ENCODE measurements around the gene TENT5C. TPM values are rescaled to one million over a fixed set of nuclear protein-coding genes. Genes with fewer than 3 reads are reported as not detected.

Gene TENT5C
- total and polyA plus RNA-seq, 2 of the 8 experiments (the other 6 are each of a cell fraction or from before 2014, with no cell fraction given): 0.38 to 0.99 TPM

DNA sequence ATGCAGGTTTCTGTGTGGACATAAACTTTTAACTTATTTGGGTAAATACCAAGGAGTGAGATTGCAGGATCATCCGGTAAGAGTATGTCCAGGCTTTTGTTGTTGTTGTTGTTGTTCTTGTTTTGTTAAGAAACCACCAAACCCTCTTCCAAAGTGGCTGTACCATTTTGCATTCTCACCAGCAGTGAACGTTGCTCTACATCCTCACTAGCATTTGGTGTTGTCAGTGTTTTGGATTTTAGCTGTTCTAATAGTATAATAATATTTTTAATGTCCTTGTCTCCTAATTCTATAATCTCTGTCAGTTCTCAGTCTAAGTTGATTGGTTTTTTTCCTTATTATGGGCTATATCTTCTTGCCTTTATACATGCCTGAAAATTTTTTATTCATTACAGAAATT lies 37.8 kb downstream of the TENT5C start:
- no peaks in the 10 kb centered on the region for H3K79me2 ChIP-seq (ENCODE audit: control insufficient read depth in 1 of 2, insufficient read depth in 2 of 2, low read length in 2 of 2)
- no peak overlapping the region for H3K56ac ChIP-seq (replicated peaks; ENCODE audit: insufficient read length, low read depth, low read length)
- no peaks in the 10 kb centered on the region for H3K79me1 ChIP-seq (ENCODE audit: low read depth, low read length)
- no peak overlapping the region for H2BK15ac ChIP-seq (ENCODE audit: low read length)
- H2BK12ac ChIP-seq (ENCODE audit: low read depth, low read length): no peak overlapping the region
- no peak overlapping the region for H3K9ac ChIP-seq (replicated peaks in 1 of 4; ENCODE audit: extremely low read depth in 1 of 4, low read depth in 3 of 4, low read length in 3 of 4)
- POLR2A ChIA-PET (ENCODE audit: partially characterized antibody): no interaction called here
- no peak overlapping the region for H3K4ac ChIP-seq (replicated peaks; ENCODE audit: insufficient read length, low read depth, low read length)
- DNase-seq (ENCODE audit: low read depth in 1 of 2, low spot score in 2 of 2) (no peak), FAIRE-seq (no peak)
- H3K36me3 ChIP-seq (ENCODE audit: control insufficient read depth in 2 of 4, insufficient read depth in 4 of 4, low read length in 3 of 4): no peaks in the 10 kb centered on the region
- no peak overlapping the region for H3K14ac ChIP-seq (ENCODE audit: insufficient read length)
- WGBS, 2 experiments (ENCODE audit: extremely low coverage in 1 of 2, insufficient coverage in 1 of 2, insufficient read length in 1 of 2, insufficient replicate concordance in 2 of 2, low coverage in 1 of 2, low lambda C conversion rate in 2 of 2, missing lambda C conversion rate in 1 of 2): 86% methylated on average over 2 of the region's 2 CpGs; no CpG with 5 or more reads in 1 of the 2 experiments
- no peak overlapping the region for H2AFZ ChIP-seq (ENCODE audit: low read length)
- H3K23ac ChIP-seq (ENCODE audit: insufficient read length): no peak overlapping the region
- no peak overlapping the region for H4K91ac ChIP-seq (replicated peaks; ENCODE audit: insufficient read length, low read length)
- H3K23me2 ChIP-seq (ENCODE audit: low read depth, low read length): no peaks in the 10 kb centered on the region
- H2AK5ac ChIP-seq (ENCODE audit: low read depth, low read length): no peak overlapping the region
- H4K20me1 ChIP-seq (replicated peaks in 1 of 2; ENCODE audit: control insufficient read depth in 1 of 2, insufficient read depth in 2 of 2, low read length in 2 of 2): no peaks in the 10 kb centered on the region
- no peak overlapping the region for H4K8ac ChIP-seq (ENCODE audit: extremely low read depth, insufficient read depth, low read length)
- no peak overlapping the region for H2BK20ac ChIP-seq (ENCODE audit: low read length)
- no peak overlapping the region for H3K18ac ChIP-seq (ENCODE audit: extremely low read depth, low read length)
- no peaks in the 10 kb centered on the region for H3K27me3 ChIP-seq (replicated peaks in 1 of 4; ENCODE audit: control insufficient read depth in 3 of 4, extremely low read depth in 1 of 4, insufficient read depth in 3 of 4, low read length in 3 of 4)
- H3K9me3 ChIP-seq (ENCODE audit: insufficient read depth in 2 of 2, low read depth in 1 of 2, low read length in 1 of 2): no peaks in the 10 kb centered on the region
- H3K27ac ChIP-seq (ENCODE audit: low read depth, low read length): no peak overlapping the region
- no peak overlapping the region for H2BK120ac ChIP-seq (replicated peaks; ENCODE audit: low read depth, low read length)
- no peaks in the 10 kb centered on the region for H3K4me1 ChIP-seq (replicated peaks in 1 of 4; ENCODE audit: control insufficient read depth in 3 of 4, insufficient read depth in 4 of 4, low read length in 3 of 4)
- H3K4me2 ChIP-seq (ENCODE audit: insufficient read depth in 1 of 2, low read depth in 2 of 2, low read length in 2 of 2): no peak overlapping the region
- CTCF ChIA-PET (ENCODE audit: partially characterized antibody): interaction anchor here (1.2 to 2.3 kb wide), 5 partner anchors 10 to 110 kb away, joined by 3 to 7 read pairs (median 4); no protein-coding TSS in a partner anchor
- H4K5ac ChIP-seq (ENCODE audit: insufficient read length, low read depth, low read length): no peak overlapping the region
- H3K4me3 ChIP-seq (ENCODE audit: extremely low read depth in 1 of 4, insufficient read depth in 2 of 4, low read depth in 3 of 4, low read length in 4 of 4): no peak overlapping the region
- H2BK5ac ChIP-seq (ENCODE audit: low read depth, low read length): no peak overlapping the region
- no peak for TF ChIP-seq SP4 (IDR thresholded peaks at IDR 0.05; ENCODE audit: low read length)
- TF ChIP-seq RNF2 (IDR thresholded peaks at IDR 0.05; ENCODE audit: borderline replicate concordance, low read depth, low read length, missing control alignments, poor library complexity, severe bottlenecking): no peak
- TF ChIP-seq JUND (IDR thresholded peaks at IDR 0.05; ENCODE audit: low read length): no peak
- no peak for TF ChIP-seq SP1 (IDR thresholded peaks at IDR 0.05; ENCODE audit: low read depth, low read length)
- TF ChIP-seq TEAD4 (IDR thresholded peaks at IDR 0.05; ENCODE audit: low read depth, low read length): no peak
- TF ChIP-seq HDAC6 (IDR thresholded peaks at IDR 0.05; ENCODE audit: low read depth, low read length): no peak
- TF ChIP-seq CBX5 (IDR thresholded peaks at IDR 0.05; ENCODE audit: low read depth, low read length): no peak
- TF ChIP-seq CREB1 (IDR thresholded peaks at IDR 0.05): no peak
- TF ChIP-seq KDM4A (IDR thresholded peaks at IDR 0.05; ENCODE audit: low read depth, low read length, severe bottlenecking): no peak
- TF ChIP-seq SIX5 (IDR thresholded peaks at IDR 0.05; ENCODE audit: low read depth, low read length): no peak
- TF ChIP-seq TBP (IDR thresholded peaks at IDR 0.05; ENCODE audit: low read depth, low read length): no peak
